ENCODE data around the gene SERPINE1.
"Not testable (repeated sequence)": the region's sequence is repeated elsewhere in the genome, so short reads cannot be mapped to it uniquely, and the experiment has no call there.

- not testable (repeated sequence) for TF ChIP-seq EZH2 (optimal IDR thresholded peaks at IDR 0.05; ENCODE audit: low read depth, low read length); CTCF (IDR thresholded peaks at IDR 0.05; ENCODE audit: low read length); EZH2phosphoT487 (IDR thresholded peaks at IDR 0.05; ENCODE audit: low read length)
Measured at GRCh38 chr7:101103701-101104100, 23.2 kb upstream of the SERPINE1 start.
